Measurements from ENCODE around the gene RPL41.

- TF ChIP-seq CTCF (IDR thresholded peaks at IDR 0.05; ENCODE audit: insufficient read depth, low read depth, low read length) = peak; percentile 24
- TF ChIP-seq EZH2 (IDR thresholded peaks at IDR 0.05; ENCODE audit: insufficient read depth, low read length) = no peak
Observed at GRCh38 chr12:56084958-56085543, 31.4 kb upstream of the RPL41 start.
